Activated T-cell treated with anti-CD3 and anti-CD28 coated beads, Interleukin-2, amount 50 U/mL, for 24 hours (primary cell): Measurements from ENCODE around the gene CCL24.
"Not testable (repeated sequence)": the region's sequence is repeated elsewhere in the genome, so short reads cannot be mapped to it uniquely, and the experiment has no call there.

Experiments
- DNase-seq: peaks from one replicate; pipeline ENCODE4 v3.0.0-alpha.2; 2020
- H3K27ac Mint-ChIP-seq: 2 replicates; pipeline ENCODE4 v1.8.0; 2020; ENCODE audit warnings: mild to moderate bottlenecking, mixed read lengths
- H3K27me3 Mint-ChIP-seq: 2 replicates; pipeline ENCODE4 v1.8.0; 2020; ENCODE audit warnings: mixed read lengths
- H3K36me3 Mint-ChIP-seq: 2 replicates; pipeline ENCODE4 v1.8.0; 2020; ENCODE audit warnings: low read depth, mixed read lengths
- H3K4me1 Mint-ChIP-seq: 2 replicates; pipeline ENCODE4 v1.8.0; 2020; ENCODE audit warnings: low read depth, mixed read lengths
- H3K4me3 Mint-ChIP-seq: 2 replicates; pipeline ENCODE4 v1.8.0; 2020; ENCODE audit warnings: mild to moderate bottlenecking, moderate library complexity, mixed read lengths
- H3K9me3 Mint-ChIP-seq: 2 replicates; pipeline ENCODE4 v1.8.0; 2020; ENCODE audit warnings: mixed read lengths

The CCL24 gene

DNA sequence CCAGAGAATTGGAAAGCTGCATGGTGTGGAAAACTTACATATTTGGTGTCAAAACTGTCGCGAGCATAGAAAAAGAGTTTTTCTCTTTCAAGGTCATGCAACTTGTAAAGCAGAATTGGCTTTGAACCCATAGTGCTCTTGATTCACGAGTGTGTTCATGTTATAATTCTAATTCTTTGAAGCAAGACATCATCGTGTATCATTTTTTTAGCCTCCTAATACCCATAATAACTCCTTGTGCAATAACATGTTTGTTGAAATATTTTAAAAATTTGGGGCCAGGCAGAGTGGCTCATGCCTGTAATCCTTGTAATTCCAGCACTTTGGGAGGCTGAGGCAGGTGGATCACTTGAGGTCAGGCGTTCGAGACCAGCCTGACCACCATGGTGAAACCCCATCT, 4.2 kb downstream of the CCL24 start:
- peaks cover 13% of the 10 kb centered on the region for H3K9me3 Mint-ChIP-seq
- no peaks in the 10 kb centered on the region for H3K4me1 Mint-ChIP-seq
- peaks cover 8% of the 10 kb centered on the region for H3K27me3 Mint-ChIP-seq
- DNase-seq = no peak
- no peaks in the 10 kb centered on the region for H3K36me3 Mint-ChIP-seq
- no peak overlapping the region for H3K27ac Mint-ChIP-seq
- H3K4me3 Mint-ChIP-seq = no peak overlapping the region

DNA sequence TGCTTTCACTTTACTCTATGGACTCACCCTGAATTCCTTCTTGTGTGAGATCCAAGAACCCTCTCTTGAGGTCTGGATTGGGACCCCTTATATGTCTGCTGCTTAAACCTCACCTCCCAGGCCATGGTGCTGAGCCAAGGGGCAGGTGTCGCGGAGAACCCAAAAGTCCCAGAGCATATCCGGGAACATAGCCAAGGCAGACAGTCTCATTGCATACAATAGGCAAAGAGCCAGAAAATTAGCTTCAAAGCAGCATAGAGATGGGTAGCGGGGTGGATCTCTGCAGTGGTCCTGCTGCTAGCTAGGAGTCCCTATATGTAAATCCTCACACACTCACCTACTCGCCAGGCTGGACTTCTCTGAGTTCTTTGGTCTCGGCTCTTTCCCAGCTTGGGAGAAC, 5.5 kb downstream of the CCL24 start:
- DNase-seq = no peak
- Mint-ChIP-seq H3K27me3 (peaks cover 2% of the 10 kb centered on the region), H3K4me1 (no peaks in the 10 kb centered on the region), H3K27ac (no peak overlapping the region), H3K4me3 (no peak overlapping the region), H3K36me3 (no peaks in the 10 kb centered on the region), H3K9me3 (peaks cover 13% of the 10 kb centered on the region)

GRCh38 chr7:75807452-75807851, 6.2 kb downstream of the CCL24 start:
- Mint-ChIP-seq H3K36me3 (no peaks in the 10 kb centered on the region), H3K4me1 (no peaks in the 10 kb centered on the region), H3K27me3 (peaks cover 2% of the 10 kb centered on the region), H3K4me3 (no peak overlapping the region), H3K27ac (no peak overlapping the region), H3K9me3 (peaks cover 13% of the 10 kb centered on the region)
- DNase-seq = no peak

GRCh38 chr7:75806560-75807307, 6.9 kb downstream of the CCL24 start:
- H3K9me3 Mint-ChIP-seq = peaks cover 13% of the 10 kb centered on the region
- no peak overlapping the region for H3K27ac Mint-ChIP-seq
- no peaks in the 10 kb centered on the region for H3K4me1 Mint-ChIP-seq
- no peak for DNase-seq
- H3K4me3 Mint-ChIP-seq = no peak overlapping the region
- H3K27me3 Mint-ChIP-seq = peaks cover 2% of the 10 kb centered on the region
- no peaks in the 10 kb centered on the region for H3K36me3 Mint-ChIP-seq

GRCh38 chr7:75804705-75805104, 8.9 kb downstream of the CCL24 start:
- Mint-ChIP-seq H3K36me3 (no peaks in the 10 kb centered on the region), H3K4me1 (no peaks in the 10 kb centered on the region)

DNA sequence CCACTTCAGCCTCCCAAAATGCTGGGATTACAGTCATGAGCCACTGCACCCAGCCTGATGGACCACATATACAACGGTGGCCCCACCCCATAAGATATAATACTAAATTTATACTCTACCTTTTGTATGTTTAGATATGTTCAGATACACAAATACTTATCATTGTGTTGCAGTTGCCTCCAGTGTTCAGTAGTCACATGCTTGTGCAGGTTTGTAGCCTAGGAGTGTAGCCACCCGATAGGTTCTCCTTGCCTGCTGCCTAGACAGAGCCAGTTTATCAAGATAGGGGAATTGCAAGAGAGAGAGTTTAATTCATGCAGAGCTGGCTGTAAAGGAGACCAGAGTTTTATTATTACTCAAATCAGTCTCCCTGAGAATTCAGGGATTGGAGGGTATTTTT, 9.6 kb downstream of the CCL24 start:
- H3K36me3 Mint-ChIP-seq = no peaks in the 10 kb centered on the region
- H3K4me3 Mint-ChIP-seq = no peak overlapping the region
- peaks cover 13% of the 10 kb centered on the region for H3K9me3 Mint-ChIP-seq
- H3K27ac Mint-ChIP-seq = no peak overlapping the region
- DNase-seq = no peak
- H3K27me3 Mint-ChIP-seq = peaks cover 2% of the 10 kb centered on the region
- no peaks in the 10 kb centered on the region for H3K4me1 Mint-ChIP-seq

More at GRCh38 chr7:75804705-75805104, 8.9 kb downstream of the CCL24 start:
- Mint-ChIP-seq H3K27ac (no peak overlapping the region), H3K27me3 (peaks cover 2% of the 10 kb centered on the region), H3K4me3 (no peak overlapping the region), H3K9me3 (peaks cover 13% of the 10 kb centered on the region)
- DNase-seq = no peak

DNA sequence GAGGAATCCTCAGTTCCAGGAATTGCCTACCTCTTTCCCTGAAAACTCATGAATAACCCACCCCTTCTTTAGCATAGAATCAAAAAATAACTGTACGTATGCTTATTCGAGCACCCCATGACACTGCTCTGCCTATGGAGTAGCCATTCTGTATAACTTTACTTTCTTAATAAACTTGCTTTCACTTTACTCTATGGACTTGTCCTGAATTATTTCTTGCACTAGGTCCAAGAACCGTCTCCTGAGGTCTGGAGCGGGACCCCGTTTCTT, 11.1 kb downstream of the CCL24 start:
- no peak for DNase-seq
- Mint-ChIP-seq H3K27me3 (no peaks in the 10 kb centered on the region), H3K4me1 (peaks cover 1% of the 10 kb centered on the region), H3K36me3 (no peaks in the 10 kb centered on the region), H3K9me3 (peaks cover 10% of the 10 kb centered on the region), H3K4me3 (no peak overlapping the region), H3K27ac (no peak overlapping the region)

DNA sequence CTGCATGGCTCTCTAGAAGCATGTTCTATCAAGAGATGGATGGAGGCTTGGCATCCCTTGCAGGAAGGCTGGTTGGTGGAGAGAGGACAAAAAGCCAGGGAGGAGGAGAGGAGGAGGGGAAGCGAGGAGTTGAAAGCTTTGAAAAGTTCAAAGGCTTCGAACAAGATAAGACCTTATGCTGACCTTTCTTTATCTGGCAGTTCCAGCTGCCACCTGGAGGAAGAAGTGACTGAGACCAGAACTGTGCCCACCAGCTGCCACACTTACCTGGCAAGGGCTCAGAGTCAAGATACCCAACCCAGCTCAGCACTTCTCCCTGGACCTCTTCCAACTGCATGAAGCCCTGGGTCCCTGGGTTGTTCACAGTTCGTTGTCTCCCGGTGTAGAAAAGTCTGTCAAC, 14.8 kb downstream of the CCL24 start:
- no peaks in the 10 kb centered on the region for H3K36me3 Mint-ChIP-seq
- no peaks in the 10 kb centered on the region for H3K27me3 Mint-ChIP-seq
- DNase-seq = no peak
- peaks cover 1% of the 10 kb centered on the region for H3K4me1 Mint-ChIP-seq
- H3K9me3 Mint-ChIP-seq = no peaks in the 10 kb centered on the region
- no peak overlapping the region for H3K27ac Mint-ChIP-seq
- H3K4me3 Mint-ChIP-seq = no peak overlapping the region

DNA sequence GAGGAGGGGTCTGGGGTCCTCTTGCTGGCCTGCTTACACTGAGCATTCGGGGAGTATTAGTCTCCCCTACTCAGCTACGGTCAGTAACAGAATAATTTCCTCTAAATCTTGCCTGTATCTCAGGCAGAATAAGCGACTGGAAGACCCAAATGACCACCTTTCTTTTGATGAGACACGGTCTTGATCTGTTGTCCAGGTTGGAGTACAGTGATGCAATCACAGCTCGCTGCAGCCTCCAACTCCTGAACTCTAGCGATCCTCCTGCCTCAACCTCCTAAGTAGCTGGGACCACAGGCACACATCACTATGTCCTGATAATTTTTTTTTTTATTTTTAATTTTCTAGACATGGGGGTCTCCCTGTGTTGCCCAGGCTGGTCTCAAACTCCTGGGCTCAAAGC, 17.2 kb downstream of the CCL24 start:
- Mint-ChIP-seq H3K27me3 (peaks cover 2% of the 10 kb centered on the region), H3K4me3 (no peak overlapping the region), H3K27ac (no peak overlapping the region), H3K36me3 (no peaks in the 10 kb centered on the region), H3K9me3 (no peaks in the 10 kb centered on the region), H3K4me1 (peaks cover 1% of the 10 kb centered on the region)
- no peak for DNase-seq

DNA sequence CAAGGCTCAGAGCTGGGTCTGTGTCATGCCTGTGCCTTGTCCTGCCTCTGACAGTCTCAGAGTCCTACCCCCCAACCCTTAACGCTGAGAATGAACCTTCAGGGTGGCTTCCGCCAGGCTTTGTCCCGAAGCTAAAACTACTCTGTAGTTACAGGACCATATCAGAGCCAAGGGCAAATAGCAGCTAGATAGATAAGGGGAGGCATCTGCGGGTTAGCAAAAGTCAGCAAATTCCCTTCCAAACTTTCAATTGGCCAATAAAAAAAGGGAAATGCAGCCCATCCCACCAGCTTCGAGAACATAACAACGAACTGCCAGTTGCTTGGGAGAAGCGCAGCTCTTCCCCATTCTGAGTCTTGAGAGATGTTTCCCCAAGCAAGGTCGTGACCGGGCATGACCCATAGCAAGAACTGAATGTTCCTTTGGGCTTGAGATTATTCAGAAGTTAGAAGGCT, 17.7 kb downstream of the CCL24 start:
- Mint-ChIP-seq H3K4me1 (peaks cover 1% of the 10 kb centered on the region), H3K27me3 (peaks cover 2% of the 10 kb centered on the region), H3K4me3 (no peak overlapping the region), H3K36me3 (no peaks in the 10 kb centered on the region), H3K27ac (no peak overlapping the region), H3K9me3 (no peaks in the 10 kb centered on the region)
- no peak for DNase-seq

- Mint-ChIP-seq H3K27ac (no peak overlapping the region), H3K4me3 (no peak overlapping the region), H3K27me3 (peaks cover 2% of the 10 kb centered on the region), H3K9me3 (no peaks in the 10 kb centered on the region), H3K36me3 (no peaks in the 10 kb centered on the region), H3K4me1 (peaks cover 1% of the 10 kb centered on the region)
- DNase-seq = no peak
Measured at GRCh38 chr7:75793676-75794075, 19.9 kb downstream of the CCL24 start.

- H3K9me3 Mint-ChIP-seq, DNase-seq, H3K27me3 Mint-ChIP-seq, H3K4me1 Mint-ChIP-seq, H3K4me3 Mint-ChIP-seq, H3K36me3 Mint-ChIP-seq, H3K27ac Mint-ChIP-seq: not testable (repeated sequence)
Measured at GRCh38 chr7:75792567-75792966, 21.0 kb downstream of the CCL24 start.

GRCh38 chr7:75789361-75789924, 24.2 kb downstream of the CCL24 start:
- Mint-ChIP-seq H3K4me1 (no peaks in the 10 kb centered on the region), H3K9me3 (no peaks in the 10 kb centered on the region), H3K4me3 (no peak overlapping the region)

GRCh38 chr7:75788154-75788847, 25.3 kb downstream of the CCL24 start:
- H3K9me3 Mint-ChIP-seq, H3K27ac Mint-ChIP-seq, H3K4me1 Mint-ChIP-seq, H3K4me3 Mint-ChIP-seq, DNase-seq, H3K36me3 Mint-ChIP-seq, H3K27me3 Mint-ChIP-seq: not testable (repeated sequence)

More at GRCh38 chr7:75789361-75789924, 24.2 kb downstream of the CCL24 start:
- Mint-ChIP-seq H3K27ac (no peak overlapping the region), H3K36me3 (no peaks in the 10 kb centered on the region), H3K27me3 (peaks cover 2% of the 10 kb centered on the region)
- DNase-seq = no peak

DNA sequence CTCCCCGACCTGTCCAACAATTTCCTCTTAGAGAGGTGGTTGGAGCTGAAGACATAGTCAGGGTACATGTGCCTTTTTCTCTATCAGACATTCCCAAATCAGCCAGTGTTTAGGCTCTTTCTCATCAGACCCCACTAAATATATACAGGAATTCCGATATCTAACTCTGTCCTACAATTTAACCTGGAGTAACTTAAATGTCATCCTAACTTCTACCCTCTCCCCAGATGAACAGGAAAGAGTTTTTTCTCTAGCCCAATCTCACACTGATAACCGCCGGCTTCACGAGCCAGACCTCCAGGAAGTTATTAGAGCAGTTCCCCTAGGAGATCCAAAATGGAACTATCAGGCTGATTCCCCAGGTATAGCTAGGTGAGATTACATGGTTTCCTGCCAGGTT, 30.5 kb downstream of the CCL24 start:
- not testable (repeated sequence) for H3K9me3 Mint-ChIP-seq

More for the DNA sequence above, 30.5 kb downstream of the CCL24 start:
- H3K36me3 Mint-ChIP-seq, DNase-seq, H3K4me3 Mint-ChIP-seq, H3K27ac Mint-ChIP-seq: not testable (repeated sequence)
- Mint-ChIP-seq H3K4me1 (peaks cover 20% of the 10 kb centered on the region), H3K27me3 (peaks cover 38% of the 10 kb centered on the region)
